Measurements from ENCODE around the gene SCN1B.

GRCh38 chr19:35054626-35055025 lies 24.4 kb downstream of the SCN1B start:
- no peak for TF ChIP-seq POLR2A (IDR thresholded peaks at IDR 0.05)
- TF ChIP-seq, protein P1, sequence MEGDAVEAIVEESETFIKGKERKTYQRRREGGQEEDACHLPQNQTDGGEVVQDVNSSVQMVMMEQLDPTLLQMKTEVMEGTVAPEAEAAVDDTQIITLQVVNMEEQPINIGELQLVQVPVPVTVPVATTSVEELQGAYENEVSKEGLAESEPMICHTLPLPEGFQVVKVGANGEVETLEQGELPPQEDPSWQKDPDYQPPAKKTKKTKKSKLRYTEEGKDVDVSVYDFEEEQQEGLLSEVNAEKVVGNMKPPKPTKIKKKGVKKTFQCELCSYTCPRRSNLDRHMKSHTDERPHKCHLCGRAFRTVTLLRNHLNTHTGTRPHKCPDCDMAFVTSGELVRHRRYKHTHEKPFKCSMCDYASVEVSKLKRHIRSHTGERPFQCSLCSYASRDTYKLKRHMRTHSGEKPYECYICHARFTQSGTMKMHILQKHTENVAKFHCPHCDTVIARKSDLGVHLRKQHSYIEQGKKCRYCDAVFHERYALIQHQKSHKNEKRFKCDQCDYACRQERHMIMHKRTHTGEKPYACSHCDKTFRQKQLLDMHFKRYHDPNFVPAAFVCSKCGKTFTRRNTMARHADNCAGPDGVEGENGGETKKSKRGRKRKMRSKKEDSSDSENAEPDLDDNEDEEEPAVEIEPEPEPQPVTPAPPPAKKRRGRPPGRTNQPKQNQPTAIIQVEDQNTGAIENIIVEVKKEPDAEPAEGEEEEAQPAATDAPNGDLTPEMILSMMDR (IDR thresholded peaks at IDR 0.05) = no peak
- no peak for TF ChIP-seq EP300 (IDR thresholded peaks at IDR 0.05)
